Measurements from ENCODE around the gene BRD4. TPM values are rescaled to one million over a fixed set of nuclear protein-coding genes. Genes with fewer than 3 reads are reported as not detected.

The BRD4 gene
- total RNA-seq, 2 experiments from 2014 or later, result 33.6 to 143 TPM

GRCh38 chr19:15263361-15263985, 68.9 kb downstream of the BRD4 start:
- H3K4me1 ChIP-seq (ENCODE audit: insufficient read depth, low read length, poor library complexity, severe bottlenecking), result no peaks in the 10 kb centered on the region
- ChIA-PET CTCF (ENCODE audit: unreplicated experiment) (interaction anchor here (0.5 kb wide), 1 partner anchor 38 kb away, joined by 13 read pairs; no protein-coding TSS in a partner anchor), POLR2A (interaction anchor here (0.6 kb wide), 1 partner anchor 70 kb away, joined by 3 read pairs; no protein-coding TSS in a partner anchor)
- intact Hi-C loops (cut with micrococcal nuclease; ENCODE audit: unreplicated experiment), result loop anchor here (5.0 kb wide), 1 partner anchor 86 kb away; no protein-coding TSS in a partner anchor
- H4K20me1 ChIP-seq (ENCODE audit: insufficient read depth, low read length), result 0 out of 2 replicates have a peak, but pooled peaks cover 5% of the 10 kb centered on the region
- H3K9me3 ChIP-seq (ENCODE audit: low read length), result no peaks in the 10 kb centered on the region
- no peak overlapping the region for H3K4me3 ChIP-seq (ENCODE audit: low read depth, low read length, poor library complexity, severe bottlenecking)
- no TSS peak for BruUV-seq (replicated peaks)
- no peak overlapping the region for H3K4me2 ChIP-seq (ENCODE audit: low read length)
- no peak overlapping the region for H2AFZ ChIP-seq (ENCODE audit: low read length)
- no peak overlapping the region for H3K27ac ChIP-seq (ENCODE audit: low read depth, low read length, poor library complexity, severe bottlenecking)
- H3K79me2 ChIP-seq (ENCODE audit: insufficient read depth, low read depth, low read length), result peaks cover 21% of the 10 kb centered on the region; the same call in 1 of the 2 replicates
- no peak for DNase-seq (ENCODE audit: low spot score)
- no peaks in the 10 kb centered on the region for H3K9me2 ChIP-seq (ENCODE audit: insufficient read depth, low read length)
- TF ChIP-seq, protein P1, sequence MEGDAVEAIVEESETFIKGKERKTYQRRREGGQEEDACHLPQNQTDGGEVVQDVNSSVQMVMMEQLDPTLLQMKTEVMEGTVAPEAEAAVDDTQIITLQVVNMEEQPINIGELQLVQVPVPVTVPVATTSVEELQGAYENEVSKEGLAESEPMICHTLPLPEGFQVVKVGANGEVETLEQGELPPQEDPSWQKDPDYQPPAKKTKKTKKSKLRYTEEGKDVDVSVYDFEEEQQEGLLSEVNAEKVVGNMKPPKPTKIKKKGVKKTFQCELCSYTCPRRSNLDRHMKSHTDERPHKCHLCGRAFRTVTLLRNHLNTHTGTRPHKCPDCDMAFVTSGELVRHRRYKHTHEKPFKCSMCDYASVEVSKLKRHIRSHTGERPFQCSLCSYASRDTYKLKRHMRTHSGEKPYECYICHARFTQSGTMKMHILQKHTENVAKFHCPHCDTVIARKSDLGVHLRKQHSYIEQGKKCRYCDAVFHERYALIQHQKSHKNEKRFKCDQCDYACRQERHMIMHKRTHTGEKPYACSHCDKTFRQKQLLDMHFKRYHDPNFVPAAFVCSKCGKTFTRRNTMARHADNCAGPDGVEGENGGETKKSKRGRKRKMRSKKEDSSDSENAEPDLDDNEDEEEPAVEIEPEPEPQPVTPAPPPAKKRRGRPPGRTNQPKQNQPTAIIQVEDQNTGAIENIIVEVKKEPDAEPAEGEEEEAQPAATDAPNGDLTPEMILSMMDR (conservative IDR thresholded peaks at IDR 0.05; ENCODE audit: low read length), result no peak
- TF ChIP-seq EZH2phosphoT487 (IDR thresholded peaks at IDR 0.05; ENCODE audit: borderline replicate concordance, low read depth, low read length), result no peak
- H3K36me3 ChIP-seq (ENCODE audit: insufficient read depth, low read length), result peaks cover 100% of the 10 kb centered on the region

- no peak overlapping the region for H2AFZ ChIP-seq (ENCODE audit: low read length)
- H3K27ac ChIP-seq (ENCODE audit: low read depth, low read length, poor library complexity, severe bottlenecking), result no peak overlapping the region
- intact Hi-C loops (cut with micrococcal nuclease; ENCODE audit: unreplicated experiment), result loop anchor here (5.0 kb wide), 1 partner anchor 85 kb away; no protein-coding TSS in a partner anchor
- DNase-seq (ENCODE audit: low spot score), result no peak
- H3K4me3 ChIP-seq (ENCODE audit: low read depth, low read length, poor library complexity, severe bottlenecking), result no peak overlapping the region
- CTCF ChIA-PET (ENCODE audit: unreplicated experiment), result no interaction called here
- peaks cover 11% of the 10 kb centered on the region; the same call in 1 of the 2 replicates for H3K79me2 ChIP-seq (ENCODE audit: insufficient read depth, low read depth, low read length)
- TF ChIP-seq EZH2phosphoT487 (IDR thresholded peaks at IDR 0.05; ENCODE audit: borderline replicate concordance, low read depth, low read length), result no peak
- TF ChIP-seq, protein P1 (conservative IDR thresholded peaks at IDR 0.05; ENCODE audit: low read length), result no peak
- no peaks in the 10 kb centered on the region for H3K4me1 ChIP-seq (ENCODE audit: insufficient read depth, low read length, poor library complexity, severe bottlenecking)
- BruUV-seq (replicated peaks), result TSS peak; percentile 31
- no peaks in the 10 kb centered on the region for H4K20me1 ChIP-seq (ENCODE audit: insufficient read depth, low read length)
- no peaks in the 10 kb centered on the region for H3K9me3 ChIP-seq (ENCODE audit: low read length)
- H3K36me3 ChIP-seq (ENCODE audit: insufficient read depth, low read length), result peaks cover 100% of the 10 kb centered on the region
- no peaks in the 10 kb centered on the region for H3K9me2 ChIP-seq (ENCODE audit: insufficient read depth, low read length)
- no peak overlapping the region for H3K4me2 ChIP-seq (ENCODE audit: low read length)
- POLR2A ChIA-PET, result no interaction called here
Measured at GRCh38 chr19:15262011-15262410, 70.3 kb downstream of the BRD4 start.

- Histone ChIP-seq H3K27ac (ENCODE audit: low read depth, low read length, poor library complexity, severe bottlenecking) (no peak overlapping the region), H3K9me2 (ENCODE audit: insufficient read depth, low read length) (no peaks in the 10 kb centered on the region), H4K20me1 (ENCODE audit: insufficient read depth, low read length) (no peaks in the 10 kb centered on the region), H3K9me3 (ENCODE audit: low read length) (no peaks in the 10 kb centered on the region), H3K36me3 (ENCODE audit: insufficient read depth, low read length) (peaks cover 100% of the 10 kb centered on the region), H3K79me2 (ENCODE audit: insufficient read depth, low read depth, low read length) (peaks cover 7% of the 10 kb centered on the region; the same call in 1 of the 2 replicates), H3K4me2 (ENCODE audit: low read length) (no peak overlapping the region), H2AFZ (ENCODE audit: low read length) (no peak overlapping the region), H3K4me3 (ENCODE audit: low read depth, low read length, poor library complexity, severe bottlenecking) (no peak overlapping the region), H3K4me1 (ENCODE audit: insufficient read depth, low read length, poor library complexity, severe bottlenecking) (no peaks in the 10 kb centered on the region)
- TF ChIP-seq, protein P1 (conservative IDR thresholded peaks at IDR 0.05; ENCODE audit: low read length), result peak; percentile 56
- no peak for TF ChIP-seq EZH2phosphoT487 (IDR thresholded peaks at IDR 0.05; ENCODE audit: borderline replicate concordance, low read depth, low read length)
- no peak for DNase-seq (ENCODE audit: low spot score)
- ChIA-PET CTCF (ENCODE audit: unreplicated experiment) (no interaction called here), POLR2A (interaction anchor here (0.7 kb wide), 2 partner anchors 73 to 81 kb away, joined by 3 to 4 read pairs; no protein-coding TSS in a partner anchor)
- intact Hi-C loops (cut with micrococcal nuclease; ENCODE audit: unreplicated experiment), result loop anchor here (5.0 kb wide), 1 partner anchor 84 kb away; no protein-coding TSS in a partner anchor
- no TSS peak for BruUV-seq (replicated peaks)
Measured at GRCh38 chr19:15260939-15261338, 71.4 kb downstream of the BRD4 start.

Measured in OCI-LY7 (cell line).